WTC11 (cell line): ENCODE data around the gene TROAP. TPM values are rescaled to one million over a fixed set of nuclear protein-coding genes. Genes with fewer than 3 reads are reported as not detected.

Source experiments
- ATAC-seq: fragments of 200-7000 bp; cut with Tn5 transposase; 2 replicates; pipeline ENCODE4 v1.10.0; 2021; ENCODE audit warnings: mild to moderate bottlenecking, moderate library complexity
- CTCF ChIA-PET: fragments of 300-600 bp; sonication (Branson Sonifier 250); formaldehyde crosslinking; loops from one replicate; lab custom pipeline; 2021; ENCODE audit warnings: antibody characterized with exemption; lab: Charles Lee
- POLR2A ChIA-PET: fragments of 350-600 bp; sonication (Branson Sonifier 250); formaldehyde crosslinking; loops from one replicate; lab custom pipeline; 2021; ENCODE audit warnings: antibody characterized with exemption; lab: Charles Lee
- DNase-seq: peaks from one replicate; pipeline ENCODE4 v3.0.0; 2021; ENCODE audit warnings: low spot score
- H3K27ac Mint-ChIP-seq: 2 replicates; pipeline ENCODE4 v1.8.0; 2021; ENCODE audit warnings: mixed read lengths
- H3K27me3 Mint-ChIP-seq: 2 replicates; pipeline ENCODE4 v1.8.0; 2021; ENCODE audit warnings: low read depth, mild to moderate bottlenecking, moderate library complexity, mixed read lengths
- H3K36me3 Mint-ChIP-seq: 2 replicates; pipeline ENCODE4 v1.8.0; 2021; ENCODE audit warnings: mixed read lengths
- H3K4me1 Mint-ChIP-seq: 2 replicates; pipeline ENCODE4 v1.8.0; 2022; ENCODE audit warnings: mixed read lengths
- H3K4me3 Mint-ChIP-seq: 2 replicates; pipeline ENCODE4 v1.8.0; 2021; ENCODE audit warnings: mild to moderate bottlenecking, moderate library complexity, mixed read lengths
- H3K9me3 Mint-ChIP-seq: 2 replicates; pipeline ENCODE4 v1.8.0; 2021; ENCODE audit warnings: mixed read lengths
- ESRRA ChIP-seq: sonication (generic); formaldehyde crosslinking; IDR thresholded peaks from 2 replicates; pipeline ENCODE4 v1.8.1; 2022; ENCODE audit warnings: mild to moderate bottlenecking, missing genetic modification reagents, borderline replicate concordance
- FOXP1 ChIP-seq: sonication (generic); formaldehyde crosslinking; IDR thresholded peaks from 2 replicates; pipeline ENCODE4 v1.8.0; 2022; ENCODE audit warnings: missing genetic modification reagents, mild to moderate bottlenecking, moderate library complexity, borderline replicate concordance
- GRHL2 ChIP-seq: fragments of 250-450 bp; sonication (Bioruptor Pico); IDR thresholded peaks from 2 replicates; pipeline ENCODE4 v1.8.0; 2022; ENCODE audit warnings: mild to moderate bottlenecking, moderate library complexity; ENCODE audit not compliant: insufficient replicate concordance, severe bottlenecking
- NR2C2 ChIP-seq: sonication (generic); formaldehyde crosslinking; IDR thresholded peaks from 2 replicates; pipeline ENCODE4 v1.8.0; 2022; ENCODE audit warnings: mild to moderate bottlenecking, missing genetic modification reagents
- RELA ChIP-seq: sonication (generic); formaldehyde crosslinking; IDR thresholded peaks from 2 replicates; pipeline ENCODE4 v1.8.1; 2022; ENCODE audit warnings: missing genetic modification reagents, mild to moderate bottlenecking, borderline replicate concordance
- SOX15 ChIP-seq: fragments of 250-450 bp; sonication (Bioruptor Pico); IDR thresholded peaks from 2 replicates; pipeline ENCODE4 v1.9.0; 2021; ENCODE audit warnings: mild to moderate bottlenecking
- SP1 ChIP-seq: sonication (generic); formaldehyde crosslinking; conservative IDR thresholded peaks from 2 replicates; pipeline ENCODE4 v1.8.1; 2022; ENCODE audit warnings: missing genetic modification reagents
- TP53 ChIP-seq: sonication (generic); formaldehyde crosslinking; IDR thresholded peaks from 2 replicates; pipeline ENCODE4 v1.8.1; 2023; ENCODE audit warnings: mild to moderate bottlenecking, missing genetic modification reagents
- ZBTB21 ChIP-seq: sonication (generic); formaldehyde crosslinking; IDR thresholded peaks from 2 replicates; pipeline ENCODE4 v1.8.1; 2023; ENCODE audit warnings: mild to moderate bottlenecking, missing genetic modification reagents, borderline replicate concordance
- ZNF423 ChIP-seq: fragments of 250-450 bp; sonication (Bioruptor Pico); IDR thresholded peaks from 2 replicates; pipeline ENCODE4 v2.1.2; 2022; ENCODE audit warnings: mild to moderate bottlenecking, moderate library complexity
- total RNA-seq: library from RNA; stranded (reverse); gene quantifications from 3 replicates; pipeline ENCODE4 v1.2.3, GENCODE V29; 2021
- TF ChIP-seq, protein P1 (sequence below): sonication (generic); formaldehyde crosslinking; IDR thresholded peaks from 2 replicates; pipeline ENCODE4 v1.8.1; 2022; ENCODE audit warnings: mild to moderate bottlenecking, moderate library complexity, missing genetic modification reagents
- TF ChIP-seq, protein P2 (sequence below): sonication (generic); formaldehyde crosslinking; conservative IDR thresholded peaks from 2 replicates; pipeline ENCODE4 v1.8.1; 2022; ENCODE audit warnings: mild to moderate bottlenecking, missing genetic modification reagents
- TF ChIP-seq, protein P3 (sequence below): fragments of 250-450 bp; sonication (Bioruptor Pico); IDR thresholded peaks from 2 replicates; pipeline ENCODE4 v2.1.2; 2022; ENCODE audit warnings: mild to moderate bottlenecking, moderate library complexity
- TF ChIP-seq, protein P4 (sequence below): fragments of 200-600 bp; IDR thresholded peaks from 2 replicates; pipeline ENCODE4 v1.8.0; 2022; ENCODE audit warnings: antibody characterized with exemption
- TF ChIP-seq, protein P5 (sequence below): sonication (generic); formaldehyde crosslinking; IDR thresholded peaks from 2 replicates; pipeline ENCODE4 v1.8.1; 2022; ENCODE audit warnings: mild to moderate bottlenecking, missing genetic modification reagents, moderate library complexity, borderline replicate concordance
- TF ChIP-seq, protein P6 (sequence below): sonication (generic); formaldehyde crosslinking; IDR thresholded peaks from 2 replicates; pipeline ENCODE4 v1.8.0; 2022; ENCODE audit warnings: mild to moderate bottlenecking, missing genetic modification reagents
- TF ChIP-seq, protein P7 (sequence below): sonication (generic); formaldehyde crosslinking; conservative IDR thresholded peaks from 2 replicates; pipeline ENCODE4 v1.8.1; 2023; ENCODE audit warnings: mild to moderate bottlenecking, low read depth, missing genetic modification reagents, moderate library complexity
- TF ChIP-seq, protein P8 (sequence below): sonication (generic); formaldehyde crosslinking; IDR thresholded peaks from 2 replicates; pipeline ENCODE4 v1.8.0; 2023; ENCODE audit warnings: missing genetic modification reagents, mild to moderate bottlenecking, borderline replicate concordance

The TROAP gene
- total RNA-seq, 1 experiment from 2014 or later = 89.2 TPM

DNA sequence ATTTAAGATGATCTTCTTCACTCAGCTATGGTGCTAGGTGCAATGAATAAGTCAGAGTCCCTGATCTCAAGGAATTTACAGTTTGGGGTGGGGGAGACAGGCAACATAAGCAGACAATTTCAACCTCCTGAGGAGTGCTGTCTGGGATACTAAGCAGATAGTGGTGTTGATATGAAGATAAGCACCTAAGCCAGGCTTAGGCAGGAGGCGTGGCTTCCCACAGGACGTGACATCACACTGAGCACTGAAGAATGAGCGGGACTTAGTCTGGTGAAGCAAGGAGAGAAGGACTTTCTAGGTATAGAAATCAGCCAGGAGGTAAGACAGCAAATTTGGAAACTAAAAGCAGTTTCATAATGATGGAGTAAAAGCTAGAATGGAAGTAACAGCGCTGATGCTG is 21.3 kb upstream of the TROAP start:
- POLR2A ChIA-PET = no interaction called here
- Mint-ChIP-seq H3K36me3 (no peaks in the 10 kb centered on the region), H3K27me3 (peaks cover 81% of the 10 kb centered on the region)

DNA sequence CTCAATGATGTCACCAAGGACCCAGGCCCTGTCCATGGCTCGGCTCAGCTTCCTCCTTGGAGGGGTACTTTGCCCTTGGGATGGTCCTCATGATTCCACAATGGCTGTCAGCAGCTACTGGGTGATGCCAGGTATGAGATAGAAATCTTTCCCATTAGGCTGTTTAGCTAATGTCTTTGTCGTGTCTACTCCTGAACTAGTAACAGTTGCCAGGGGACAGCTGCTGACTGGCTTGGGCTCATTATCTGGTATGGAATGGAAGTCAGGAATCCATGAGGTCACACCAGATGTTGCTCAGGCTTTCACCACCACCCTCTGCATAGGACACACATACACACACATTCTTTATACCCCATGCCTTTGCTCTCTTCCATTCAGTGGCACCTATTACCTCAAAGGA is 18.9 kb upstream of the TROAP start:
- ATAC-seq = no peak
- no peaks in the 10 kb centered on the region for H3K36me3 Mint-ChIP-seq
- DNase-seq = no peak
- H3K27me3 Mint-ChIP-seq = peaks cover 62% of the 10 kb centered on the region
- POLR2A ChIA-PET = no interaction called here
- no peak overlapping the region for H3K4me3 Mint-ChIP-seq
- H3K4me1 Mint-ChIP-seq = no peaks in the 10 kb centered on the region
- CTCF ChIA-PET = interaction anchor here (0.5 to 4.3 kb wide), 8 partner anchors 10 to 216 kb away, joined by 3 to 18 read pairs (median 5); partner anchors contain the start of genes DNAJC22, PRPH and TROAP
- H3K27ac Mint-ChIP-seq = no peak overlapping the region
- H3K9me3 Mint-ChIP-seq = no peaks in the 10 kb centered on the region
- TF ChIP-seq, protein P1, sequence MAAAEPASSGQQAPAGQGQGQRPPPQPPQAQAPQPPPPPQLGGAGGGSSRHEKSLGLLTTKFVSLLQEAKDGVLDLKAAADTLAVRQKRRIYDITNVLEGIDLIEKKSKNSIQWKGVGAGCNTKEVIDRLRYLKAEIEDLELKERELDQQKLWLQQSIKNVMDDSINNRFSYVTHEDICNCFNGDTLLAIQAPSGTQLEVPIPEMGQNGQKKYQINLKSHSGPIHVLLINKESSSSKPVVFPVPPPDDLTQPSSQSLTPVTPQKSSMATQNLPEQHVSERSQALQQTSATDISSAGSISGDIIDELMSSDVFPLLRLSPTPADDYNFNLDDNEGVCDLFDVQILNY (CRISPR knock-in tag) = no peak
- TF ChIP-seq SP1 (CRISPR knock-in tag) (no peak), FOXP1 (CRISPR knock-in tag) (no peak), GRHL2 (CRISPR knock-in tag) (no peak), ESRRA (no peak), RELA (no peak)
- TF ChIP-seq, protein P2, sequence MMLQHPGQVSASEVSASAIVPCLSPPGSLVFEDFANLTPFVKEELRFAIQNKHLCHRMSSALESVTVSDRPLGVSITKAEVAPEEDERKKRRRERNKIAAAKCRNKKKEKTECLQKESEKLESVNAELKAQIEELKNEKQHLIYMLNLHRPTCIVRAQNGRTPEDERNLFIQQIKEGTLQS = no peak
- TF ChIP-seq, protein P3, sequence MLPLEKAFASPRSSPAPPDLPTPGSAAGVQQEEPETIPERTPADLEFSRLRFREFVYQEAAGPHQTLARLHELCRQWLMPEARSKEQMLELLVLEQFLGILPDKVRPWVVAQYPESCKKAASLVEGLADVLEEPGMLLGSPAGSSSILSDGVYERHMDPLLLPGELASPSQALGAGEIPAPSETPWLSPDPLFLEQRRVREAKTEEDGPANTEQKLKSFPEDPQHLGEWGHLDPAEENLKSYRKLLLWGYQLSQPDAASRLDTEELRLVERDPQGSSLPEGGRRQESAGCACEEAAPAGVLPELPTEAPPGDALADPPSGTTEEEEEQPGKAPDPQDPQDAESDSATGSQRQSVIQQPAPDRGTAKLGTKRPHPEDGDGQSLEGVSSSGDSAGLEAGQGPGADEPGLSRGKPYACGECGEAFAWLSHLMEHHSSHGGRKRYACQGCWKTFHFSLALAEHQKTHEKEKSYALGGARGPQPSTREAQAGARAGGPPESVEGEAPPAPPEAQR (CRISPR knock-in tag) = no peak
- TF ChIP-seq, protein P4, sequence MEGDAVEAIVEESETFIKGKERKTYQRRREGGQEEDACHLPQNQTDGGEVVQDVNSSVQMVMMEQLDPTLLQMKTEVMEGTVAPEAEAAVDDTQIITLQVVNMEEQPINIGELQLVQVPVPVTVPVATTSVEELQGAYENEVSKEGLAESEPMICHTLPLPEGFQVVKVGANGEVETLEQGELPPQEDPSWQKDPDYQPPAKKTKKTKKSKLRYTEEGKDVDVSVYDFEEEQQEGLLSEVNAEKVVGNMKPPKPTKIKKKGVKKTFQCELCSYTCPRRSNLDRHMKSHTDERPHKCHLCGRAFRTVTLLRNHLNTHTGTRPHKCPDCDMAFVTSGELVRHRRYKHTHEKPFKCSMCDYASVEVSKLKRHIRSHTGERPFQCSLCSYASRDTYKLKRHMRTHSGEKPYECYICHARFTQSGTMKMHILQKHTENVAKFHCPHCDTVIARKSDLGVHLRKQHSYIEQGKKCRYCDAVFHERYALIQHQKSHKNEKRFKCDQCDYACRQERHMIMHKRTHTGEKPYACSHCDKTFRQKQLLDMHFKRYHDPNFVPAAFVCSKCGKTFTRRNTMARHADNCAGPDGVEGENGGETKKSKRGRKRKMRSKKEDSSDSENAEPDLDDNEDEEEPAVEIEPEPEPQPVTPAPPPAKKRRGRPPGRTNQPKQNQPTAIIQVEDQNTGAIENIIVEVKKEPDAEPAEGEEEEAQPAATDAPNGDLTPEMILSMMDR = no peak

More for the DNA sequence above, 21.3 kb upstream of the TROAP start:
- CTCF ChIA-PET = interaction anchor here (1.0 to 4.3 kb wide), 2 partner anchors 9 to 46 kb away, joined by 4 to 18 read pairs; partner anchors contain the start of gene DNAJC22
- H3K4me3 Mint-ChIP-seq = no peak overlapping the region
- H3K9me3 Mint-ChIP-seq = no peaks in the 10 kb centered on the region
- no peak overlapping the region for H3K27ac Mint-ChIP-seq
- ATAC-seq (no peak), DNase-seq (no peak)
- 0 out of 2 replicates have a peak, but pooled peaks cover 6% of the 10 kb centered on the region for H3K4me1 Mint-ChIP-seq
- TF ChIP-seq, protein P5, sequence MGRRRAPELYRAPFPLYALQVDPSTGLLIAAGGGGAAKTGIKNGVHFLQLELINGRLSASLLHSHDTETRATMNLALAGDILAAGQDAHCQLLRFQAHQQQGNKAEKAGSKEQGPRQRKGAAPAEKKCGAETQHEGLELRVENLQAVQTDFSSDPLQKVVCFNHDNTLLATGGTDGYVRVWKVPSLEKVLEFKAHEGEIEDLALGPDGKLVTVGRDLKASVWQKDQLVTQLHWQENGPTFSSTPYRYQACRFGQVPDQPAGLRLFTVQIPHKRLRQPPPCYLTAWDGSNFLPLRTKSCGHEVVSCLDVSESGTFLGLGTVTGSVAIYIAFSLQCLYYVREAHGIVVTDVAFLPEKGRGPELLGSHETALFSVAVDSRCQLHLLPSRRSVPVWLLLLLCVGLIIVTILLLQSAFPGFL = no peak
- TF ChIP-seq ZNF423 (CRISPR knock-in tag) (no peak), FOXP1 (CRISPR knock-in tag) (no peak), SOX15 (CRISPR knock-in tag) (no peak), NR2C2 (CRISPR knock-in tag) (no peak), ZBTB21 (CRISPR knock-in tag) (no peak), TP53 (no peak)
- TF ChIP-seq, protein P6, sequence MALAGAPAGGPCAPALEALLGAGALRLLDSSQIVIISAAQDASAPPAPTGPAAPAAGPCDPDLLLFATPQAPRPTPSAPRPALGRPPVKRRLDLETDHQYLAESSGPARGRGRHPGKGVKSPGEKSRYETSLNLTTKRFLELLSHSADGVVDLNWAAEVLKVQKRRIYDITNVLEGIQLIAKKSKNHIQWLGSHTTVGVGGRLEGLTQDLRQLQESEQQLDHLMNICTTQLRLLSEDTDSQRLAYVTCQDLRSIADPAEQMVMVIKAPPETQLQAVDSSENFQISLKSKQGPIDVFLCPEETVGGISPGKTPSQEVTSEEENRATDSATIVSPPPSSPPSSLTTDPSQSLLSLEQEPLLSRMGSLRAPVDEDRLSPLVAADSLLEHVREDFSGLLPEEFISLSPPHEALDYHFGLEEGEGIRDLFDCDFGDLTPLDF (CRISPR knock-in tag) = no peak
- TF ChIP-seq, protein P7, sequence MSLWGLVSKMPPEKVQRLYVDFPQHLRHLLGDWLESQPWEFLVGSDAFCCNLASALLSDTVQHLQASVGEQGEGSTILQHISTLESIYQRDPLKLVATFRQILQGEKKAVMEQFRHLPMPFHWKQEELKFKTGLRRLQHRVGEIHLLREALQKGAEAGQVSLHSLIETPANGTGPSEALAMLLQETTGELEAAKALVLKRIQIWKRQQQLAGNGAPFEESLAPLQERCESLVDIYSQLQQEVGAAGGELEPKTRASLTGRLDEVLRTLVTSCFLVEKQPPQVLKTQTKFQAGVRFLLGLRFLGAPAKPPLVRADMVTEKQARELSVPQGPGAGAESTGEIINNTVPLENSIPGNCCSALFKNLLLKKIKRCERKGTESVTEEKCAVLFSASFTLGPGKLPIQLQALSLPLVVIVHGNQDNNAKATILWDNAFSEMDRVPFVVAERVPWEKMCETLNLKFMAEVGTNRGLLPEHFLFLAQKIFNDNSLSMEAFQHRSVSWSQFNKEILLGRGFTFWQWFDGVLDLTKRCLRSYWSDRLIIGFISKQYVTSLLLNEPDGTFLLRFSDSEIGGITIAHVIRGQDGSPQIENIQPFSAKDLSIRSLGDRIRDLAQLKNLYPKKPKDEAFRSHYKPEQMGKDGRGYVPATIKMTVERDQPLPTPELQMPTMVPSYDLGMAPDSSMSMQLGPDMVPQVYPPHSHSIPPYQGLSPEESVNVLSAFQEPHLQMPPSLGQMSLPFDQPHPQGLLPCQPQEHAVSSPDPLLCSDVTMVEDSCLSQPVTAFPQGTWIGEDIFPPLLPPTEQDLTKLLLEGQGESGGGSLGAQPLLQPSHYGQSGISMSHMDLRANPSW (CRISPR knock-in tag) = no peak
- TF ChIP-seq, protein P8, sequence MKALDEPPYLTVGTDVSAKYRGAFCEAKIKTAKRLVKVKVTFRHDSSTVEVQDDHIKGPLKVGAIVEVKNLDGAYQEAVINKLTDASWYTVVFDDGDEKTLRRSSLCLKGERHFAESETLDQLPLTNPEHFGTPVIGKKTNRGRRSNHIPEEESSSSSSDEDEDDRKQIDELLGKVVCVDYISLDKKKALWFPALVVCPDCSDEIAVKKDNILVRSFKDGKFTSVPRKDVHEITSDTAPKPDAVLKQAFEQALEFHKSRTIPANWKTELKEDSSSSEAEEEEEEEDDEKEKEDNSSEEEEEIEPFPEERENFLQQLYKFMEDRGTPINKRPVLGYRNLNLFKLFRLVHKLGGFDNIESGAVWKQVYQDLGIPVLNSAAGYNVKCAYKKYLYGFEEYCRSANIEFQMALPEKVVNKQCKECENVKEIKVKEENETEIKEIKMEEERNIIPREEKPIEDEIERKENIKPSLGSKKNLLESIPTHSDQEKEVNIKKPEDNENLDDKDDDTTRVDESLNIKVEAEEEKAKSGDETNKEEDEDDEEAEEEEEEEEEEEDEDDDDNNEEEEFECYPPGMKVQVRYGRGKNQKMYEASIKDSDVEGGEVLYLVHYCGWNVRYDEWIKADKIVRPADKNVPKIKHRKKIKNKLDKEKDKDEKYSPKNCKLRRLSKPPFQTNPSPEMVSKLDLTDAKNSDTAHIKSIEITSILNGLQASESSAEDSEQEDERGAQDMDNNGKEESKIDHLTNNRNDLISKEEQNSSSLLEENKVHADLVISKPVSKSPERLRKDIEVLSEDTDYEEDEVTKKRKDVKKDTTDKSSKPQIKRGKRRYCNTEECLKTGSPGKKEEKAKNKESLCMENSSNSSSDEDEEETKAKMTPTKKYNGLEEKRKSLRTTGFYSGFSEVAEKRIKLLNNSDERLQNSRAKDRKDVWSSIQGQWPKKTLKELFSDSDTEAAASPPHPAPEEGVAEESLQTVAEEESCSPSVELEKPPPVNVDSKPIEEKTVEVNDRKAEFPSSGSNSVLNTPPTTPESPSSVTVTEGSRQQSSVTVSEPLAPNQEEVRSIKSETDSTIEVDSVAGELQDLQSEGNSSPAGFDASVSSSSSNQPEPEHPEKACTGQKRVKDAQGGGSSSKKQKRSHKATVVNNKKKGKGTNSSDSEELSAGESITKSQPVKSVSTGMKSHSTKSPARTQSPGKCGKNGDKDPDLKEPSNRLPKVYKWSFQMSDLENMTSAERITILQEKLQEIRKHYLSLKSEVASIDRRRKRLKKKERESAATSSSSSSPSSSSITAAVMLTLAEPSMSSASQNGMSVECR = no peak
